Stomach (tissue), 4 donors: ENCODE data around the gene DGKD.
A peak's percentile ranks its signal among the peaks of the same experiment; 100 is the strongest.

ENCODE experiments used
- CTCF ChIP-seq, 7 experiments: fragments of 450-650 bp in 4 of 7; fragments of 200-600 bp in 3 of 7; sonication (generic) in 3 of 7; IDR thresholded peaks; one replicate each; pipeline ENCODE4 v1.5.1; 2016 to 2019; ENCODE audit warnings: antibody characterized with exemption in 7 of 7, control low read depth in 2 of 7, mild to moderate bottlenecking in 1 of 7
- EP300 ChIP-seq: sonication (generic); formaldehyde crosslinking; IDR thresholded peaks from one replicate; pipeline ENCODE4 v1.6.1; 2017; ENCODE audit warnings: antibody characterized with exemption

GRCh38 chr2:233353769-233354499, at the start of gene DGKD:
- TF ChIP-seq CTCF (IDR thresholded peaks at IDR 0.05) (peak in 4 of 7 experiments; percentile 31 to 91 (median 68)), EP300 (no peak)
